ENCODE measurements around the gene PSMC4. TPM values are rescaled to one million over a fixed set of nuclear protein-coding genes. Genes with fewer than 3 reads are reported as not detected.
"Not testable (repeated sequence)": the region's sequence is repeated elsewhere in the genome, so short reads cannot be mapped to it uniquely, and the experiment has no call there.

Gene PSMC4
- total RNA-seq, 1 donor from 2014 or later, result 118 TPM

GRCh38 chr19:39953915-39954314 is 17.1 kb upstream of the PSMC4 start:
- no peak for DNase-seq (ENCODE audit: low read depth, low spot score)
- Mint-ChIP-seq H3K27ac (ENCODE audit: unreplicated experiment) (no peak overlapping the region), H3K4me3 (no peak overlapping the region), H3K27me3 (ENCODE audit: low read depth) (no peaks in the 10 kb centered on the region), H3K4me1 (no peaks in the 10 kb centered on the region), H3K9me3 (no peaks in the 10 kb centered on the region), H3K36me3 (ENCODE audit: low read depth) (no peaks in the 10 kb centered on the region)
- no peak for TF ChIP-seq CTCF (conservative IDR thresholded peaks at IDR 0.05)

- not testable (repeated sequence) for H3K36me3 Mint-ChIP-seq (ENCODE audit: low read depth); H3K4me1 Mint-ChIP-seq; H3K27ac Mint-ChIP-seq (ENCODE audit: unreplicated experiment); H3K9me3 Mint-ChIP-seq; H3K27me3 Mint-ChIP-seq (ENCODE audit: low read depth); H3K4me3 Mint-ChIP-seq; DNase-seq (ENCODE audit: low read depth, low spot score)
Observed at GRCh38 chr19:39957886-39958285, 13.1 kb upstream of the PSMC4 start.

GRCh38 chr19:39958942-39959341 is 12.0 kb upstream of the PSMC4 start:
- H3K36me3 Mint-ChIP-seq (ENCODE audit: low read depth); H3K9me3 Mint-ChIP-seq; H3K4me3 Mint-ChIP-seq; H3K27me3 Mint-ChIP-seq (ENCODE audit: low read depth); H3K4me1 Mint-ChIP-seq; DNase-seq (ENCODE audit: low read depth, low spot score); H3K27ac Mint-ChIP-seq (ENCODE audit: unreplicated experiment): not testable (repeated sequence)

GRCh38 chr19:39959407-39959806 is 11.6 kb upstream of the PSMC4 start:
- H3K27ac Mint-ChIP-seq (ENCODE audit: unreplicated experiment); H3K27me3 Mint-ChIP-seq (ENCODE audit: low read depth); H3K9me3 Mint-ChIP-seq; H3K36me3 Mint-ChIP-seq (ENCODE audit: low read depth); DNase-seq (ENCODE audit: low read depth, low spot score); H3K4me3 Mint-ChIP-seq; H3K4me1 Mint-ChIP-seq: not testable (repeated sequence)

GRCh38 chr19:39963898-39964297 is 7.1 kb upstream of the PSMC4 start:
- Mint-ChIP-seq H3K27me3 (ENCODE audit: low read depth) (no peaks in the 10 kb centered on the region), H3K36me3 (ENCODE audit: low read depth) (no peaks in the 10 kb centered on the region), H3K4me1 (no peaks in the 10 kb centered on the region), H3K27ac (ENCODE audit: unreplicated experiment) (no peak overlapping the region), H3K9me3 (no peaks in the 10 kb centered on the region), H3K4me3 (no peak overlapping the region)
- no peak for TF ChIP-seq CTCF (conservative IDR thresholded peaks at IDR 0.05)
- no peak for DNase-seq (ENCODE audit: low read depth, low spot score)

- H3K27me3 Mint-ChIP-seq (ENCODE audit: low read depth), result no peaks in the 10 kb centered on the region
- H3K4me1 Mint-ChIP-seq, result peaks cover 26% of the 10 kb centered on the region
- DNase-seq (ENCODE audit: low read depth, low spot score), result no peak
- no peak overlapping the region for H3K4me3 Mint-ChIP-seq
- no peaks in the 10 kb centered on the region for H3K9me3 Mint-ChIP-seq
- H3K27ac Mint-ChIP-seq (ENCODE audit: unreplicated experiment), result no peak overlapping the region
- peaks cover 5% of the 10 kb centered on the region for H3K36me3 Mint-ChIP-seq (ENCODE audit: low read depth)
- TF ChIP-seq CTCF (conservative IDR thresholded peaks at IDR 0.05), result no peak
Observed at GRCh38 chr19:39966617-39967016, 4.3 kb upstream of the PSMC4 start.

- peaks cover 8% of the 10 kb centered on the region for H3K36me3 Mint-ChIP-seq (ENCODE audit: low read depth)
- DNase-seq (ENCODE audit: low read depth, low spot score), result no peak
- H3K4me3 Mint-ChIP-seq, result no peak overlapping the region
- no peaks in the 10 kb centered on the region for H3K9me3 Mint-ChIP-seq
- TF ChIP-seq CTCF (conservative IDR thresholded peaks at IDR 0.05), result no peak
- peaks cover 31% of the 10 kb centered on the region for H3K4me1 Mint-ChIP-seq
- no peaks in the 10 kb centered on the region for H3K27me3 Mint-ChIP-seq (ENCODE audit: low read depth)
- H3K27ac Mint-ChIP-seq (ENCODE audit: unreplicated experiment), result no peak overlapping the region
Observed at GRCh38 chr19:39967561-39967960, 3.4 kb upstream of the PSMC4 start.
